Liver (tissue), 3 donors: Measurements from ENCODE around the gene STYXL2.

Experiments
- FOXA1 ChIP-seq: IDR thresholded peaks from 2 replicates; pipeline ENCODE4 v1.6.1; 2016; ENCODE audit warnings: antibody characterized with exemption
- FOXA2 ChIP-seq: IDR thresholded peaks from 2 replicates; pipeline ENCODE4 v1.6.1; 2016; ENCODE audit warnings: antibody characterized with exemption
- GABPA ChIP-seq, 2 donors: IDR thresholded peaks in 1 of 2; conservative IDR thresholded peaks in 1 of 2; 2 replicates each; pipeline ENCODE4 v1.6.1; 2016; ENCODE audit warnings: antibody characterized with exemption in 2 of 2, mild to moderate bottlenecking in 1 of 2, moderate library complexity in 1 of 2
- JUND ChIP-seq, 2 donors: IDR thresholded peaks; 2 replicates each; pipeline ENCODE4 v1.6.1; 2016; ENCODE audit warnings: antibody characterized with exemption in 2 of 2
- RXRA ChIP-seq, 2 donors: IDR thresholded peaks; 2 replicates each; pipeline ENCODE4 v1.6.1; 2017 to 2018; ENCODE audit warnings: antibody characterized with exemption in 2 of 2, mild to moderate bottlenecking in 1 of 2
- YY1 ChIP-seq: IDR thresholded peaks from 2 replicates; pipeline ENCODE4 v1.6.1; 2016; ENCODE audit warnings: antibody characterized with exemption, mild to moderate bottlenecking
- ZBTB33 ChIP-seq: IDR thresholded peaks from 2 replicates; pipeline ENCODE4 v1.6.1; 2016; ENCODE audit warnings: antibody characterized with exemption
- TF ChIP-seq, protein P1 (sequence below): fragments of 150-350 bp; IDR thresholded peaks from 2 replicates; pipeline ENCODE4 v1.5.1; 2017; ENCODE audit warnings: improper control_type of control experiment, low read depth, low read length; ENCODE audit not compliant: missing input control
- donor health status: healthy.
- donor health status: healthy.

GRCh38 chr1:167095368-167095767 is 1.5 kb downstream of the STYXL2 start:
- TF ChIP-seq RXRA (IDR thresholded peaks at IDR 0.05) (no peak), ZBTB33 (no peak), JUND (IDR thresholded peaks at IDR 0.05) (no peak), YY1 (no peak), GABPA (IDR thresholded peaks at IDR 0.05 in 1 of 2, conservative IDR thresholded peaks at IDR 0.05 in 1 of 2) (no peak), FOXA2 (no peak), FOXA1 (no peak)
- TF ChIP-seq, protein P1, sequence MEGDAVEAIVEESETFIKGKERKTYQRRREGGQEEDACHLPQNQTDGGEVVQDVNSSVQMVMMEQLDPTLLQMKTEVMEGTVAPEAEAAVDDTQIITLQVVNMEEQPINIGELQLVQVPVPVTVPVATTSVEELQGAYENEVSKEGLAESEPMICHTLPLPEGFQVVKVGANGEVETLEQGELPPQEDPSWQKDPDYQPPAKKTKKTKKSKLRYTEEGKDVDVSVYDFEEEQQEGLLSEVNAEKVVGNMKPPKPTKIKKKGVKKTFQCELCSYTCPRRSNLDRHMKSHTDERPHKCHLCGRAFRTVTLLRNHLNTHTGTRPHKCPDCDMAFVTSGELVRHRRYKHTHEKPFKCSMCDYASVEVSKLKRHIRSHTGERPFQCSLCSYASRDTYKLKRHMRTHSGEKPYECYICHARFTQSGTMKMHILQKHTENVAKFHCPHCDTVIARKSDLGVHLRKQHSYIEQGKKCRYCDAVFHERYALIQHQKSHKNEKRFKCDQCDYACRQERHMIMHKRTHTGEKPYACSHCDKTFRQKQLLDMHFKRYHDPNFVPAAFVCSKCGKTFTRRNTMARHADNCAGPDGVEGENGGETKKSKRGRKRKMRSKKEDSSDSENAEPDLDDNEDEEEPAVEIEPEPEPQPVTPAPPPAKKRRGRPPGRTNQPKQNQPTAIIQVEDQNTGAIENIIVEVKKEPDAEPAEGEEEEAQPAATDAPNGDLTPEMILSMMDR = no peak
